PC-9 (cell line): ENCODE measurements around the gene NAE1. TPM values are rescaled to one million over a fixed set of nuclear protein-coding genes. Genes with fewer than 3 reads are reported as not detected.

Source experiments
- BruUV-seq: library from RNA; stranded (reverse); fragments of 400-500 nt; replicated peaks from 2 replicates; lab custom pipeline; 2021; lab: Mats Ljungman, UMichigan
- CTCF ChIA-PET: fragments of 300-600 bp; sonication (Branson Sonifier 250); formaldehyde crosslinking; loops from one replicate; lab custom pipeline; 2022; ENCODE audit warnings: antibody characterized with exemption; lab: Charles Lee
- POLR2A ChIA-PET: fragments of 300-600 bp; sonication (Branson Sonifier 250); formaldehyde crosslinking; loops from one replicate; lab custom pipeline; 2022; ENCODE audit warnings: antibody characterized with exemption; ENCODE audit not compliant: unreplicated experiment; lab: Charles Lee
- DNase-seq, 2 experiments: peaks; one replicate each; pipeline versions ENCODE4 v3.0.0 to v3.0.0-alpha.2; 2015 to 2022; ENCODE audit warnings: mixed read lengths in 1 of 2
- H2AFZ ChIP-seq: fragments of 200-600 bp; sonication (generic); 2 replicates; pipeline ENCODE4 v1.8.1; 2017; ENCODE audit warnings: antibody characterized with exemption
- H3F3A ChIP-seq: fragments of 200-600 bp; sonication (generic); 2 replicates; pipeline ENCODE4 v1.8.1; 2017; ENCODE audit warnings: antibody characterized with exemption, mild to moderate bottlenecking, low read depth; ENCODE audit not compliant: insufficient read depth
- H3K27ac ChIP-seq: fragments of 200-600 bp; sonication (generic); 2 replicates; pipeline ENCODE4 v1.6.1; 2016; ENCODE audit warnings: mixed run types
- H3K27me3 ChIP-seq: fragments of 200-600 bp; sonication (generic); 2 replicates; pipeline ENCODE4 v1.6.1; 2016; ENCODE audit warnings: low read depth, mixed run types; ENCODE audit not compliant: insufficient read depth
- H3K36me3 ChIP-seq: fragments of 200-600 bp; sonication (generic); 2 replicates; pipeline ENCODE4 v1.6.1; 2016; ENCODE audit warnings: low read depth, mixed run types
- H3K4me1 ChIP-seq: fragments of 200-600 bp; sonication (generic); replicated peaks from 2 replicates; pipeline ENCODE4 v1.6.1; 2016; ENCODE audit warnings: mixed run types; ENCODE audit not compliant: insufficient read depth
- H3K4me2 ChIP-seq: fragments of 200-600 bp; sonication (generic); 2 replicates; pipeline ENCODE4 v1.6.1; 2017; ENCODE audit warnings: mixed run types
- H3K4me3 ChIP-seq: fragments of 200-600 bp; sonication (generic); 2 replicates; pipeline ENCODE4 v1.6.1; 2016; ENCODE audit warnings: mixed run types
- H3K79me2 ChIP-seq: fragments of 200-600 bp; sonication (generic); 2 replicates; pipeline ENCODE4 v1.6.1; 2017; ENCODE audit warnings: low read depth, mixed run types
- H3K9me2 ChIP-seq: fragments of 200-600 bp; sonication (generic); 2 replicates; pipeline ENCODE4 v1.8.1; 2017; ENCODE audit warnings: mild to moderate bottlenecking; ENCODE audit not compliant: insufficient read depth
- H3K9me3 ChIP-seq: fragments of 200-600 bp; sonication (generic); 2 replicates; pipeline ENCODE4 v1.8.1; 2016; ENCODE audit warnings: low read depth; ENCODE audit not compliant: insufficient read depth
- H4K20me1 ChIP-seq: fragments of 200-600 bp; sonication (generic); 2 replicates; pipeline ENCODE4 v1.8.1; 2017; ENCODE audit not compliant: insufficient read depth
- EZH2 ChIP-seq: fragments of 200-600 bp; sonication (generic); IDR thresholded peaks from 2 replicates; pipeline ENCODE4 v1.8.0; 2017; ENCODE audit warnings: antibody characterized with exemption, low read depth
- intact Hi-C: fragments of 100-400 bp; cut with micrococcal nuclease; formaldehyde crosslinking; loops from one replicate; pipeline ENCODE4 v1.10.0; 2022; ENCODE audit not compliant: unreplicated experiment
- total RNA-seq: library from RNA; stranded (reverse); gene quantifications from 2 replicates; pipeline ENCODE4 v1.2.3, GENCODE V29; 2021
- TF ChIP-seq, protein P1 (sequence below): fragments of 200-600 bp; sonication (generic); conservative IDR thresholded peaks from 2 replicates; pipeline ENCODE4 v1.6.1; 2017; ENCODE audit warnings: mixed run types, antibody characterized with exemption, mild to moderate bottlenecking, moderate library complexity

The NAE1 gene
- total RNA-seq, 1 experiment from 2014 or later, result 72.7 TPM

- no peak for DNase-seq
- BruUV-seq, result no TSS peak
- ChIA-PET CTCF (interaction anchor here (0.6 to 0.7 kb wide), 4 partner anchors 11 to 100 kb away, joined by 3 to 4 read pairs (median 3); partner anchors contain the start of gene NAE1), POLR2A (no interaction called here)
- H2AFZ ChIP-seq, result no peak overlapping the region
- H3K9me3 ChIP-seq, result no peaks in the 10 kb centered on the region
- H3K27me3 ChIP-seq, result no peaks in the 10 kb centered on the region
- H3K9me2 ChIP-seq, result no peaks in the 10 kb centered on the region
- intact Hi-C loops, result no loop called here
- H3K4me1 ChIP-seq, result 0 out of 2 replicates have a peak, but pooled peaks cover 6% of the 10 kb centered on the region
- no peaks in the 10 kb centered on the region for H3K36me3 ChIP-seq
- H3K79me2 ChIP-seq, result no peaks in the 10 kb centered on the region
- no peaks in the 10 kb centered on the region; the same call in 1 of the 2 replicates for H4K20me1 ChIP-seq
- TF ChIP-seq, protein P1, sequence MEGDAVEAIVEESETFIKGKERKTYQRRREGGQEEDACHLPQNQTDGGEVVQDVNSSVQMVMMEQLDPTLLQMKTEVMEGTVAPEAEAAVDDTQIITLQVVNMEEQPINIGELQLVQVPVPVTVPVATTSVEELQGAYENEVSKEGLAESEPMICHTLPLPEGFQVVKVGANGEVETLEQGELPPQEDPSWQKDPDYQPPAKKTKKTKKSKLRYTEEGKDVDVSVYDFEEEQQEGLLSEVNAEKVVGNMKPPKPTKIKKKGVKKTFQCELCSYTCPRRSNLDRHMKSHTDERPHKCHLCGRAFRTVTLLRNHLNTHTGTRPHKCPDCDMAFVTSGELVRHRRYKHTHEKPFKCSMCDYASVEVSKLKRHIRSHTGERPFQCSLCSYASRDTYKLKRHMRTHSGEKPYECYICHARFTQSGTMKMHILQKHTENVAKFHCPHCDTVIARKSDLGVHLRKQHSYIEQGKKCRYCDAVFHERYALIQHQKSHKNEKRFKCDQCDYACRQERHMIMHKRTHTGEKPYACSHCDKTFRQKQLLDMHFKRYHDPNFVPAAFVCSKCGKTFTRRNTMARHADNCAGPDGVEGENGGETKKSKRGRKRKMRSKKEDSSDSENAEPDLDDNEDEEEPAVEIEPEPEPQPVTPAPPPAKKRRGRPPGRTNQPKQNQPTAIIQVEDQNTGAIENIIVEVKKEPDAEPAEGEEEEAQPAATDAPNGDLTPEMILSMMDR, result no peak
- TF ChIP-seq EZH2, result no peak
- H3K27ac ChIP-seq, result no peak overlapping the region
- no peak overlapping the region for H3K4me2 ChIP-seq
- H3K4me3 ChIP-seq, result no peak overlapping the region
- no peaks in the 10 kb centered on the region for H3F3A ChIP-seq
Measured at GRCh38 chr16:66849021-66849420, 18.2 kb upstream of the NAE1 start.

- no peak overlapping the region for H2AFZ ChIP-seq
- H3F3A ChIP-seq, result no peaks in the 10 kb centered on the region
- no peak for DNase-seq
- CTCF ChIA-PET, result interaction anchor here (0.6 kb wide), 1 partner anchor 101 kb away, joined by 3 read pairs; no protein-coding TSS in a partner anchor
- intact Hi-C loops, result no loop called here
- no TSS peak for BruUV-seq
- H3K4me1 ChIP-seq, result 0 out of 2 replicates have a peak, but pooled peaks cover 6% of the 10 kb centered on the region
- H3K4me3 ChIP-seq, result no peak overlapping the region
- no peak overlapping the region for H3K27ac ChIP-seq
- TF ChIP-seq EZH2, result no peak
- TF ChIP-seq, protein P1, result no peak
- H3K27me3 ChIP-seq, result no peaks in the 10 kb centered on the region
- no peaks in the 10 kb centered on the region for H3K9me3 ChIP-seq
- H3K36me3 ChIP-seq, result no peaks in the 10 kb centered on the region
- H4K20me1 ChIP-seq, result no peaks in the 10 kb centered on the region
- no peak overlapping the region for H3K4me2 ChIP-seq
- no peaks in the 10 kb centered on the region for H3K9me2 ChIP-seq
- H3K79me2 ChIP-seq, result no peaks in the 10 kb centered on the region
- POLR2A ChIA-PET, result no interaction called here
Measured at GRCh38 chr16:66848172-66848571, 17.4 kb upstream of the NAE1 start.

GRCh38 chr16:66847533-66848067 is 16.8 kb upstream of the NAE1 start:
- Histone ChIP-seq H3K36me3 (no peaks in the 10 kb centered on the region), H3K4me1 (0 out of 2 replicates have a peak, but pooled peaks cover 6% of the 10 kb centered on the region), H3K9me2 (no peaks in the 10 kb centered on the region), H3K27me3 (no peaks in the 10 kb centered on the region), H3K4me3 (no peak overlapping the region), H2AFZ (no peak overlapping the region), H3K4me2 (no peak overlapping the region), H4K20me1 (no peaks in the 10 kb centered on the region), H3K27ac (no peak overlapping the region), H3F3A (no peaks in the 10 kb centered on the region), H3K9me3 (no peaks in the 10 kb centered on the region), H3K79me2 (no peaks in the 10 kb centered on the region)
- BruUV-seq, result no TSS peak
- intact Hi-C loops, result no loop called here
- no peak for DNase-seq
- POLR2A ChIA-PET, result no interaction called here
- TF ChIP-seq EZH2, result no peak
- TF ChIP-seq, protein P1, result no peak
- CTCF ChIA-PET, result interaction anchor here (0.6 kb wide), 1 partner anchor 17 kb away, joined by 3 read pairs; the partner anchor contains the start of gene NAE1
